Activated T-cell treated with anti-CD3 and anti-CD28 coated beads, Interleukin-2, amount 50 U/mL, for 24 hours (primary cell): ENCODE results near the gene GJA1.
"Not testable (repeated sequence)": the region's sequence is repeated elsewhere in the genome, so short reads cannot be mapped to it uniquely, and the experiment has no call there.

Source experiments
- DNase-seq: peaks from one replicate; pipeline ENCODE4 v3.0.0-alpha.2; 2020
- H3K27ac Mint-ChIP-seq: 2 replicates; pipeline ENCODE4 v1.8.0; 2020; ENCODE audit warnings: mild to moderate bottlenecking, mixed read lengths
- H3K27me3 Mint-ChIP-seq: 2 replicates; pipeline ENCODE4 v1.8.0; 2020; ENCODE audit warnings: mixed read lengths
- H3K36me3 Mint-ChIP-seq: 2 replicates; pipeline ENCODE4 v1.8.0; 2020; ENCODE audit warnings: low read depth, mixed read lengths
- H3K4me1 Mint-ChIP-seq: 2 replicates; pipeline ENCODE4 v1.8.0; 2020; ENCODE audit warnings: low read depth, mixed read lengths
- H3K4me3 Mint-ChIP-seq: 2 replicates; pipeline ENCODE4 v1.8.0; 2020; ENCODE audit warnings: mild to moderate bottlenecking, moderate library complexity, mixed read lengths
- H3K9me3 Mint-ChIP-seq: 2 replicates; pipeline ENCODE4 v1.8.0; 2020; ENCODE audit warnings: mixed read lengths

Gene GJA1

DNA sequence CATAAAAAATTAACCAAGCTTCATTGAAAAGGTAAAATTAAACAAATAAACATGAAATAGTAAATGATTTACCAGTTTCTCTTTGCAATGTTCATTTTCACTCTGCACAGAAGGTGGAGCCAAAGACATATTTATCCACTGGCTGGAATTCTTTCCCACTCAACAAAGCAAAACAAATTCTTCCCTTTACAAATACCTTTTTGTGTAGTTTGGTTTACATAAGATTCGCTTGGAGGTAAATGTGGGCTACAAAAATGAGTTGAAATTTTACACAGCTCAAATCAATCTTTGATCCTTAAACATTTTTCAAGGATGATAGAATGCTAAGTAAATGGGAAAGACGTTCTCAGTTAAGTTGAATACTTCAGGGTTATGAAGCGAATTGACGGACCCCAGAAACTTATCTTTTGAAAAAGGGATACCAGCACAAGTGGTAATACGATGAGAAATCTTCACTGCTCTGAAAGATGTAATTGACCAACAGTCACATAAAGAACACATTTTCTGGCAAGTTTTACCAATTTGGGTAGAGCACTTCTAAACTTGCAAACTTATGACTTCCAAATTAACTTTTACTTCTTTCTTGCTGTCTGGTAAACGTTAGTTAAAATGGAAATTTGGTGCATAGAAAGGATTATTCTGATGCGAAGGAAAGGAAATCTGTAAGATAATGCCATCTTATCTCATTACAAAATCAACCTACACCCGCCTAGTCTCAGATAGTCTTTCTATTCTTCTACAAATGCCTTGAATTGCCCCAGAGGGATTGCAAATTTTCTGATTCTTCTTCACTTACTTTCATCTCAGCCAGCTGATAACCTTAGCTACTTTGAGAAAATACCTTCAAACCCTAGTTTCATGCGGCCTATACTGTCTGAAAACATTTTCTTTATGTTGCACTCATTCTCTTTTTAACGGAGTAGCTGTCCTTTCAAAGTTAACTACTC, 4.7 kb upstream of the GJA1 start:
- Mint-ChIP-seq H3K9me3 (no peaks in the 10 kb centered on the region), H3K4me1 (no peaks in the 10 kb centered on the region), H3K27me3 (no peaks in the 10 kb centered on the region), H3K36me3 (no peaks in the 10 kb centered on the region), H3K4me3 (no peak overlapping the region), H3K27ac (no peak overlapping the region)
- DNase-seq, result no peak

DNA sequence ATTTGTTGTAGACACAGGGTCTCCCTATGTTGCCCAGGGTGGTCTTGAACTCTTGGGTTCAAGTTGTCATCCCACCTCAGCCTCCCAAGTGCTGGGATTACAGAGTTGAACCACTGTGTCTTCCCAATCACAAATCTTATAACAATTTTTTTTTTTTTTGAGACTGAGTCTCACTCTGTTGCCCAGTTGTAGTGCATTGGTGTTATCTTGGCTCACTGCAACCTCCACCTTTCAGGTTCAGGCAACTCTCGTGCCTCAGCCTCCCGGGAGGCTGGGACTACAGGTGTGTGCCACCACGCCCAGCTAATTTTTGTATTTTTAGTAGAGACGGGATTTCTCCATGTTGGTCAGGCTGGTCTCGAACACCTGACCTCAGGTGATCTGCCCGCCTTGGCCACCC, 3.7 kb upstream of the GJA1 start:
- H3K27me3 Mint-ChIP-seq, H3K36me3 Mint-ChIP-seq, H3K9me3 Mint-ChIP-seq, H3K27ac Mint-ChIP-seq, H3K4me1 Mint-ChIP-seq, DNase-seq, H3K4me3 Mint-ChIP-seq: not testable (repeated sequence)

DNA sequence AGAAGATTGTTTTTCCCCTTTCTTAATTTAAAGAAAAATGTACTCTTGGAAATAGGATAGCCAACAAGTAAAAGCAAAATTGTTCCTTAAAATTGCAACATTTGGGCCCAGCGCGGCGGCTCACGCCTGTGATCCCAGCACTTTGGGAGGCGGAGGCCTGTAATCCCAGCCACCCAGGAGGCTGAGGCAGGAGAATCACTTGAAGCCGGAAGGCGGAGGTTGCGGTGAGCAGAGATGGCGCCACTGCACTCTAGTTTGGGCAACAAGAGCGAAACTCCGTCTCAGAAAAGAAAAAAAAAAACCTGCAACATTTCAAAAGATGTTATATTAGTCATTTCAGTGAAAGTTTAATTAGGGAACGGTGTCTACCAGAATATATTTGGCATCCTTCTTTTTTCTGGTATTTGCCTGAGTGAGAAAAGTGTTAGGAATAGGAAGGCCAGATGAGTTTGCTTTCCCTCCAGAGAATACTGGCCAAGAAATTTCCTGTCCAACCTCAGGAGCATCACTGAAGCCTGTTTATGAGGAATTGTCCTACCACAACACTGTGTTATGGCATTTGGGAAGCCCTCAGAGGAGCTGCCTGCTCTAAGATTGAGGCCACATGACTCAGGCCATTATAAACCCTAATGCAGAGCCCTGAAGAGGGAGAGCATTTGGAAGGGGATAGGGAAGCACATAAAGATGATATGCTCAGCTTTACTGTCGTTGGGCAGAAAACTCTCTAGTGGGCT, 1.2 kb upstream of the GJA1 start:
- DNase-seq, result no peak
- no peaks in the 10 kb centered on the region for H3K9me3 Mint-ChIP-seq
- H3K4me3 Mint-ChIP-seq, result no peak overlapping the region
- H3K36me3 Mint-ChIP-seq, result no peaks in the 10 kb centered on the region
- peaks cover 21% of the 10 kb centered on the region for H3K4me1 Mint-ChIP-seq
- peaks cover 23% of the 10 kb centered on the region for H3K27me3 Mint-ChIP-seq
- no peak overlapping the region for H3K27ac Mint-ChIP-seq

DNA sequence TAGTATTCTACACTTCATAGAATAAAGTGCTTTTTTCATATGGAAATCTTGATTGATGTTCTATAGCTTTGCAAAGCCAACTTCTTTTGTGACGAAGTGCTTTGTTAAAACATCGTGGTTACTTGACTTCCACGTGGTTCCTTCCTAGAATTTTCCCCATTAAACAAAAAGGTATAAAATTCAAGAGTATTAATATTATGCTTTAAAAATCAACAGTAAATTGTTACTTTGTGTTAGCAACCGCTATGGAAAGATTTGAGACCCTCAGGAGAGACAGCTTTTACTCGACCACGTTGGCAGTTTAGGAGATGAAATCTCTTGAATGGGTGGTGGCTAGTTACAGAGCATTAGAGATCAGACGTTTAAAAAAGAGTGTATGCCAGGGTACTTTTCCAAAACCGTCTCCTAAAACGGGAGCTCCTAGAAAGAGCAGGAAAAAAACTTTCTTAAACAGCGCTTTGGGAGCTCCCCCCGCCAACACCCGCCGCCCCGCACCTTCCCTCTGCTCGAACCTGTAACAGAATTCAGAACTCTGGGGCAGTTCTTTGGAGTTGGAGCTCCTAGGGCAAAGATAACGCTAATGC, 920 bp downstream of the GJA1 start:
- DNase-seq, result no peak
- H3K36me3 Mint-ChIP-seq, result no peaks in the 10 kb centered on the region

DNA sequence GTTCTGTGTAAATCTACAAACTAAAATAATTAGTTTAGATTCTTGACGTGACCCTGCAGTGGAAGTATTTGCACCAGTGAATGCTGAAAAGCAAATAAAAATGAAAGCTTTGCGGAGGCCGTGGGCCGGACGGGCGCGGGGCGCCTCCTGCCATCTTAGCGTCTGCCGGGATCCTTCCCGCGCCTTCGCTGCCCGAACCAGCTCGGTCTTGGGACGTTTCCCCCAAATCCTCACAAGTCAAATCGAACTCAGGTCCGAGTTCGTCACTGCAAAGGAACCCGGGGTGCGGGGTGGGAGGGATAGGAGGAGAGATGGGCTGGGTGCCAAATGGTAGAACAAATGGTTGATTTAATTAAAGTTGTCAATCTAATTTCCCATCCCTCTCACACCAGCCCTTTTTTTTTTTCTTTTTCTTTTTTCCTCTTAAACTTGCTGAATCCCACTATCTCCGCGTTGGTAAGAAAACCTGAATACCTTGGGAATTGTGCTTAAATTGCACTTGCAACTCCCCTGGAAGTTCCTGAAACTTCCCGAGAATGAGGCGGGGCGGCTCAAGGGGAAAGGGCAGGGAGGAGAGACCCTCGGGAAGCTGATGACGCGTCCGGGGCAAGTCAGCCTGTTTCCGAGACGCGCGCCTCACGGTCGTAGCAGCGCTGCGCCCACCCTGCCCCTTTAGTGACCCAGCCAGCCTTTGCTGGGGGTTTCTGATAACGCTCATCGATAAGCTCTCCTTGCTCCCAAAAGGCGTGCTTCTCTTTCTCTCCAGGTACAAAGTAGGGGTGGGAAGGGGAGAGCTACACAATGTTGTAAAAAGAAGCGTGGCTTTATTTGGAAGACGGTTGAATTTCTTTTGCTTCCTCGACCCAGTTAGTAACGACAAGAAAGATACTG, 1.8 kb downstream of the GJA1 start:
- no peak overlapping the region for H3K27ac Mint-ChIP-seq
- peaks cover 21% of the 10 kb centered on the region for H3K4me1 Mint-ChIP-seq
- peaks cover 30% of the 10 kb centered on the region for H3K27me3 Mint-ChIP-seq
- H3K9me3 Mint-ChIP-seq, result no peaks in the 10 kb centered on the region
- DNase-seq, result peak; percentile 47
- H3K4me3 Mint-ChIP-seq, result peak overlapping the region; percentile 83
- no peaks in the 10 kb centered on the region for H3K36me3 Mint-ChIP-seq

More for the DNA sequence above, 920 bp downstream of the GJA1 start:
- H3K27ac Mint-ChIP-seq, result no peak overlapping the region
- H3K4me1 Mint-ChIP-seq, result peaks cover 21% of the 10 kb centered on the region
- peaks cover 30% of the 10 kb centered on the region for H3K27me3 Mint-ChIP-seq
- no peaks in the 10 kb centered on the region for H3K9me3 Mint-ChIP-seq
- peak overlapping the region; percentile 83 for H3K4me3 Mint-ChIP-seq

DNA sequence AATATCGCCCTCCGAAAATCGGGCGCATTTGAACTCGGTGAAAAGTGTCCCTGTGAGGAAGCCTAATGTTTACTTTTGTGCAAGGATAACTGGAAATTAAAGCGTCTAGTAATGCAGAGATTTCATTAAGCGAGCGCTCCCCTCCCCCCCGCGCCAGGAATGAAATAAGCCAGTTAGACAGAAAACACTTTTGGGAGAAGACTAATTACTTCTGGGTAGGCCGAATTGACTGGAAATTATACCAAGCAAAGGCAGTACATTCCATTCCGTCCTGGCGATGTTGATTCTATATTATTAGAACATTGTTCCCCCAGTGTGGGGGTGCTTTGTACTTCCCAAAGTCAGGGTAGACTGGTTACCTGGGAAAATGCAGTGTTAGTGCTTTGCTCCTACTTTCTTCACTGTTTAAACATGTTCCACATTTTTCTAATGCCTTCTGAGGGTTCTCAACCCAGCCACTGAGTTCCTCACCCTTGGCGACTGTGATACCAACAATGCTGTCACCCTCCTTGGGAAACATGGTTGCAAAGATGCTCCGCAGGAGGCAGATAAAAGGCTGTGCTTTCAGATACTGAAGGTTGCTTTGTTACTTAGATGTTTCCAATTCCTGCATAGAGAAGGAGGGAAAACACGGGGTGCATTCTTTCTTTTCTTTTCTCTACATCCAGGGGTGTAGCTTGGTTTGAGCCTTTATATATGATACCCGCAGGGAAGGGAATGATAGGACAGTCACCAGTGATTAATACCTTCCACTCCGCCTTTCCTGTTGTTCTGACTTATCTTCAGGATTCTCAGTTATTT, 2.6 kb downstream of the GJA1 start:
- H3K36me3 Mint-ChIP-seq, result no peaks in the 10 kb centered on the region
- H3K27ac Mint-ChIP-seq, result no peak overlapping the region
- H3K4me3 Mint-ChIP-seq, result peak overlapping the region; percentile 83
- H3K27me3 Mint-ChIP-seq, result peaks cover 30% of the 10 kb centered on the region
- no peak for DNase-seq
- H3K4me1 Mint-ChIP-seq, result peaks cover 21% of the 10 kb centered on the region
- H3K9me3 Mint-ChIP-seq, result no peaks in the 10 kb centered on the region

DNA sequence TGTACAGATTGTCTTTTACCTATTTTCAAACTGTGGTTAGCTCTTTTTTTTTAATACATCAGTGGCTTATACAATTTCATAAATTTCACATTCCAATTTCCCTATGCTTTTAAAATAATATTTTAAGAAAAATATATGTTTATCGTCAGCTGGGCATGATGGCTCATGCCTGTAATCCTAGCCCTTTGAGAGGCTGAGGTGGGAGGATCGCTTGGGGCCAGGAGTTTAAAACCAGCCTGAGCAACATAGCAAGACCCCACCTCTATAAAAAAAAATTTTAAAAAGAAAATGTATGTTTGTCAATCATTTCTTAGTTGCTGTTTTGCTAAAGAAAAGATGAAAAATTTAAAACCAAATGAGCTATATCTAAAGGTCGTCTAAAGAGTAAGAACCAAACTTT, 3.4 kb downstream of the GJA1 start:
- Mint-ChIP-seq H3K36me3 (no peaks in the 10 kb centered on the region), H3K27ac (no peak overlapping the region), H3K4me3 (no peak overlapping the region), H3K27me3 (peaks cover 30% of the 10 kb centered on the region), H3K9me3 (no peaks in the 10 kb centered on the region), H3K4me1 (peaks cover 21% of the 10 kb centered on the region)
- DNase-seq, result no peak

DNA sequence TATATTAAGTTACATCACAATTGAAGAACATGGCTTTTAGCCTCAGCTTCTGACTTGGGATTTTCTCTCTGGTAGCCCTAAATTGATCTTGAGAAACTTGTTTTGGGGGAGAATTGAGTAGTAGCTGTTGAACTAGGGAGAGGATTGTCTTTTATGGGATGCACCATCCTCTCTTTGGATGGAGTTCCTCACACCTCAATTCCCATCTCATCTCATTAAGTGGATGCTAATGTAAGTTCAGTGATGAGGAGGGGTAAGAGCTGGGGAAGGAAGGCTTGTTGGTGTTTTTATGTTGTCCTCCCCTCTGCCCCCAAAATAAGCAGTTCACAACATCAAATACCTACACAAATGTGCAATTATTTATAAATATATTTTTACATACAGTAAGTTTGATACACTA, 4.0 kb downstream of the GJA1 start:
- Mint-ChIP-seq H3K27me3 (peaks cover 30% of the 10 kb centered on the region), H3K4me1 (peaks cover 21% of the 10 kb centered on the region), H3K27ac (no peak overlapping the region), H3K4me3 (no peak overlapping the region), H3K36me3 (no peaks in the 10 kb centered on the region), H3K9me3 (no peaks in the 10 kb centered on the region)
- no peak for DNase-seq

DNA sequence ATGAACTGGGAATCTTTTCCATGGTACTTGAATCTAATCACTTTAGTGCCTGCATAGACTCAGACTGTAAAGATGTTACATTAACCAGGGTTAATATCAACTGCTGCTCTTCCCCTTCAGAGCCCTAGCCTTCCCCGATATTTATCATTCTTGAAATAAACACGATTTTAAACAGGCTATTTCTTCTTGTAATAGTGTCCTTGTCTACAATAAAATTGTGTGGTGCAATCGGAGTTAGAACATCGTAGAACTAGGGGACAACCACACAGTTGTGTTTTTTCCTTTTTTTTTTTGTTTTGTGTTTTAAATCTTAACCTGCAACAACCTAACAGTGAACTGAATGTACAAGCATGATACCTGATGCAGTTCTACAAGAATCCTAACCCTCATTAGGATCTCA, 4.5 kb downstream of the GJA1 start:
- Mint-ChIP-seq H3K27me3 (peaks cover 30% of the 10 kb centered on the region), H3K4me3 (no peak overlapping the region), H3K9me3 (no peaks in the 10 kb centered on the region), H3K4me1 (peaks cover 21% of the 10 kb centered on the region), H3K27ac (no peak overlapping the region), H3K36me3 (no peaks in the 10 kb centered on the region)
- DNase-seq, result no peak

DNA sequence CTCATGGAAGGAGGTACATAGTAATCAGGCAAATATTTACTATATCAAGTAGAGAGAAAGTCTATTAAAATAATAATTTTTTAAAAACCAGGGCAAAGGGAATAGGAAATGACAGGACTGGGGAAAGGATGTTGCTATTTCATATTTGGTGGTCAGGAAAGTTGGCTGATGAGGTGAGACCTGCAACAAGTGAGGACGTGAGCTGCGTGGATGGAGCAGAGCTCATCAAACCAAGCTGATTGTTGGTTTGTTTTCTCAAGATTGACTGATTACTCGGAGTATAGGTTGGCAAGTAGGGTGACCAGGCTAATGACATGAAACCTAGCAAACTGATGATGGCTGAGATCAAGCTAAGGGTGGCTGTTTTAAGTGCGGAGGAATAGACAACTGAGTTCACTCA, 6.0 kb downstream of the GJA1 start:
- H3K36me3 Mint-ChIP-seq, result no peaks in the 10 kb centered on the region
- no peak for DNase-seq
- H3K27me3 Mint-ChIP-seq, result peaks cover 27% of the 10 kb centered on the region
- no peak overlapping the region for H3K4me3 Mint-ChIP-seq
- H3K9me3 Mint-ChIP-seq, result no peaks in the 10 kb centered on the region
- no peak overlapping the region for H3K27ac Mint-ChIP-seq
- peaks cover 18% of the 10 kb centered on the region for H3K4me1 Mint-ChIP-seq

DNA sequence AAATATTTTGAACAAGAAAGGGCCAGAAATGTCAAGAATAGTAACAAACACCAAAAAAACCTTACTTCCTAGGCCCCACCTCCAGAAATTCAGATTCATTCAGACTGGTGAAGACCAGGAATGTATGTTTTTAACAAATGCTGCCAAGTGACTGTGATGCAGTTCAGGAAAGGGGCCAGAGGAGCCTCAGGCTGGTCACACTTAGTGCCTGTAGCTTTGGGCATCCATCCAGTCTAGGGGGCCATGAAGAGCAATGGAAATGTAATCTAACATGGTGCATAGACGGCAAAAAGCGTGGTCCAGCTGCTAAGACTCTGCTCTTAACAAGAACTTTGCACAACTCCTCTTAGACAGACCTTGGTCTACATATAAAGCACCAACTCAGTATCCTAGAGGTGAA, 7.1 kb downstream of the GJA1 start:
- H3K27me3 Mint-ChIP-seq, result peaks cover 18% of the 10 kb centered on the region
- peaks cover 7% of the 10 kb centered on the region for H3K4me1 Mint-ChIP-seq
- DNase-seq, result no peak

DNA sequence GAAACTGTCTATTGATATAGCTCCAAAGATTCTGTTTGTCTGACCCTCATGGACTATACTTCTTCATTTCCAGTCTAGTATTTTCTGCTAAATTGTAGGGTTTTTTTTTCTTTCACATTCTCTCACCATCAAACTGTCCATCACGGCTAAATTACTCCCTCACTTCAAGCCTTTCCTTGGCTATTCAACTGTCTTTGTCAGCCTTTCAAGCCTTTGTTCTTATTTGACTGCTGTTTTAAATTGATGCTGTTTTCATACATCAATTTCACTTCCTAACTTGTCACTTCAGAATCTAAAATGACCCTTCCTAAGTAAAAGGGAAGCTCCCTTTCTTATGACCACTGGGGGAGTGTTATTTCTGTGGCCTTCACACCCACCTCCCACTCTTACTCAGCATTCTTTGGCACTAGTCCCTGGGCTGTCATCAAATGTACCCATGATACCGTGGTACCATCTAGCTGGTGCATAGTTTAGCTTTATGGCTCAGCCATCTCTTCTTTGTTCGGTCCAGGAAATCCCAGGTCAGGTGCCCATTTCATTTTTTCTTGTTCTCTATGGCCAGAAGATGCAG, 8.6 kb downstream of the GJA1 start:
- H3K27me3 Mint-ChIP-seq, result peaks cover 8% of the 10 kb centered on the region
- DNase-seq, result no peak

More for the DNA sequence above, 7.1 kb downstream of the GJA1 start:
- Mint-ChIP-seq H3K4me3 (no peak overlapping the region), H3K27ac (no peak overlapping the region), H3K36me3 (no peaks in the 10 kb centered on the region), H3K9me3 (no peaks in the 10 kb centered on the region)

DNA sequence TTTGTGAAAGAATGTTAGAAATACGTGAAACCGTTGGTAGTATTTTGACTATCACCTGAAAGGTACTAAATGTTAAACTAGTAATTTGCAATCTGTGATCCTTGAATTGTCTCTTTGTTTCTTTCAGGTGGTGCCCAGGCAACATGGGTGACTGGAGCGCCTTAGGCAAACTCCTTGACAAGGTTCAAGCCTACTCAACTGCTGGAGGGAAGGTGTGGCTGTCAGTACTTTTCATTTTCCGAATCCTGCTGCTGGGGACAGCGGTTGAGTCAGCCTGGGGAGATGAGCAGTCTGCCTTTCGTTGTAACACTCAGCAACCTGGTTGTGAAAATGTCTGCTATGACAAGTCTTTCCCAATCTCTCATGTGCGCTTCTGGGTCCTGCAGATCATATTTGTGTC, 11.3 kb downstream of the GJA1 start:
- H3K4me1 Mint-ChIP-seq, H3K27ac Mint-ChIP-seq, H3K36me3 Mint-ChIP-seq, H3K4me3 Mint-ChIP-seq, H3K9me3 Mint-ChIP-seq, H3K27me3 Mint-ChIP-seq, DNase-seq: not testable (repeated sequence)

More for the DNA sequence above, 8.6 kb downstream of the GJA1 start:
- no peaks in the 10 kb centered on the region for H3K36me3 Mint-ChIP-seq
- no peak overlapping the region for H3K27ac Mint-ChIP-seq
- no peak overlapping the region for H3K4me3 Mint-ChIP-seq
- H3K9me3 Mint-ChIP-seq, result no peaks in the 10 kb centered on the region
- no peaks in the 10 kb centered on the region for H3K4me1 Mint-ChIP-seq
